H9 (cell line): ENCODE data around the gene ANP32D. TPM values are rescaled to one million over a fixed set of nuclear protein-coding genes. Genes with fewer than 3 reads are reported as not detected.

Experiments
- DNase-seq: peaks from one replicate; pipeline ENCODE4 v3.0.0-alpha.2; 2017
- H2AFZ ChIP-seq: one replicate; pipeline ENCODE4 v1.6.1; 2013; ENCODE audit warnings: mild to moderate bottlenecking, low read length, control low read depth, moderate library complexity
- H2AK5ac ChIP-seq: 2 replicates; pipeline ENCODE4 v1.6.1; 2013; ENCODE audit warnings: low read length, control low read depth, mixed read lengths; ENCODE audit not compliant: insufficient read length
- H2BK120ac ChIP-seq: one replicate; pipeline ENCODE4 v1.6.1; 2013; ENCODE audit warnings: low read depth, mild to moderate bottlenecking, low read length, control low read depth, inconsistent platforms; ENCODE audit not compliant: poor library complexity, severe bottlenecking
- H2BK12ac ChIP-seq: 2 replicates; pipeline ENCODE4 v1.6.1; 2013; ENCODE audit warnings: low read length, control low read depth, mixed read lengths, low read depth; ENCODE audit not compliant: insufficient read length
- H2BK15ac ChIP-seq: 2 replicates; pipeline ENCODE4 v1.6.1; 2013; ENCODE audit warnings: low read depth, low read length, control low read depth
- H2BK20ac ChIP-seq: one replicate; pipeline ENCODE4 v1.6.1; 2013; ENCODE audit warnings: low read depth, mild to moderate bottlenecking, low read length, control low read depth, inconsistent platforms; ENCODE audit not compliant: poor library complexity, severe bottlenecking
- H2BK5ac ChIP-seq: 2 replicates; pipeline ENCODE4 v1.6.1; 2013; ENCODE audit warnings: low read length, control low read depth, mixed read lengths; ENCODE audit not compliant: insufficient read length
- H3K14ac ChIP-seq: 2 replicates; pipeline ENCODE4 v1.6.1; 2013; ENCODE audit warnings: low read length, control low read depth; ENCODE audit not compliant: insufficient read depth
- H3K18ac ChIP-seq: 2 replicates; pipeline ENCODE4 v1.6.1; 2013; ENCODE audit warnings: low read depth, mild to moderate bottlenecking, mixed read lengths, low read length, control low read depth; ENCODE audit not compliant: insufficient read length
- H3K23ac ChIP-seq: 2 replicates; pipeline ENCODE4 v1.6.1; 2013; ENCODE audit warnings: low read length, control low read depth, mixed read lengths, low read depth; ENCODE audit not compliant: insufficient read length
- H3K23me2 ChIP-seq: 2 replicates; pipeline ENCODE4 v1.6.1; 2013; ENCODE audit warnings: low read depth, mild to moderate bottlenecking, mixed read lengths, low read length, control low read depth; ENCODE audit not compliant: insufficient read length, poor library complexity, severe bottlenecking
- H3K27ac ChIP-seq: 2 replicates; pipeline ENCODE4 v1.5.1; 2013; ENCODE audit warnings: low read length, control low read depth, mixed read lengths, low read depth; ENCODE audit not compliant: insufficient read length
- H3K27me3 ChIP-seq: 2 replicates; pipeline ENCODE4 v1.6.1; 2013; ENCODE audit warnings: low read length, control low read depth, inconsistent platforms; ENCODE audit not compliant: insufficient read depth
- H3K4ac ChIP-seq: 2 replicates; pipeline ENCODE4 v1.6.1; 2013; ENCODE audit warnings: low read depth, mild to moderate bottlenecking, control low read depth, inconsistent platforms, low read length, moderate library complexity
- H3K4me1 ChIP-seq: 2 replicates; pipeline ENCODE4 v1.6.1; 2013; ENCODE audit warnings: low read length, control low read depth, inconsistent platforms; ENCODE audit not compliant: insufficient read depth
- H3K4me2 ChIP-seq: 2 replicates; pipeline ENCODE4 v1.6.1; 2013; ENCODE audit warnings: low read length, control low read depth, mixed read lengths; ENCODE audit not compliant: insufficient read length, insufficient read depth
- H3K56ac ChIP-seq: 2 replicates; pipeline ENCODE4 v1.6.1; 2013; ENCODE audit warnings: low read depth, mild to moderate bottlenecking, mixed read lengths, low read length, control low read depth; ENCODE audit not compliant: insufficient read length
- H3K79me1 ChIP-seq: 2 replicates; pipeline ENCODE4 v1.6.1; 2013; ENCODE audit warnings: low read depth, mild to moderate bottlenecking, moderate library complexity, low read length, control low read depth, inconsistent platforms; ENCODE audit not compliant: insufficient read depth, poor library complexity, severe bottlenecking
- H3K79me2 ChIP-seq: 2 replicates; pipeline ENCODE4 v1.6.1; 2013; ENCODE audit warnings: low read length, control low read depth, inconsistent platforms; ENCODE audit not compliant: insufficient read depth
- H3K9ac ChIP-seq: 2 replicates; pipeline ENCODE4 v1.6.1; 2013; ENCODE audit warnings: low read length, control low read depth, mixed read lengths; ENCODE audit not compliant: insufficient read length; ENCODE audit errors: extremely low read depth
- H3K9me3 ChIP-seq: one replicate; pipeline ENCODE4 v1.6.1; 2013; ENCODE audit warnings: low read depth, low read length, inconsistent platforms; ENCODE audit not compliant: control insufficient read depth
- H3T11ph ChIP-seq: one replicate; pipeline ENCODE4 v1.6.1; 2013; ENCODE audit warnings: mild to moderate bottlenecking, low read length, control low read depth, inconsistent platforms
- H4K20me1 ChIP-seq: one replicate; pipeline ENCODE4 v1.6.1; 2013; ENCODE audit not compliant: control insufficient read depth, insufficient read length, insufficient read depth
- H4K5ac ChIP-seq: 2 replicates; pipeline ENCODE4 v1.6.1; 2013; ENCODE audit warnings: low read depth, mild to moderate bottlenecking, mixed read lengths, low read length, control low read depth; ENCODE audit not compliant: insufficient read length
- H4K8ac ChIP-seq: replicated peaks from 2 replicates; pipeline ENCODE4 v1.6.1; 2013; ENCODE audit warnings: low read length, control low read depth, mixed read lengths, low read depth; ENCODE audit not compliant: insufficient read length
- H4K91ac ChIP-seq: 2 replicates; pipeline ENCODE4 v1.6.1; 2013; ENCODE audit warnings: low read depth, mild to moderate bottlenecking, moderate library complexity, mixed read lengths, low read length, control low read depth; ENCODE audit not compliant: insufficient read length
- H3K27ac Mint-ChIP-seq, 3 experiments: 2 replicates in 2 of 3; 3 replicates in 1 of 3; pipeline ENCODE4 v1.8.0; 2020 to 2021; ENCODE audit warnings: mixed read lengths in 3 of 3, mild to moderate bottlenecking in 1 of 3, moderate library complexity in 1 of 3
- H3K27me3 Mint-ChIP-seq: 2 replicates; pipeline ENCODE4 v1.8.0; 2021; ENCODE audit warnings: low read depth, mild to moderate bottlenecking, moderate library complexity, mixed read lengths
- H3K36me3 Mint-ChIP-seq, 3 experiments: 2 replicates in 2 of 3; 3 replicates in 1 of 3; pipeline ENCODE4 v1.8.0; 2020 to 2021; ENCODE audit warnings: low read depth in 3 of 3, mixed read lengths in 3 of 3; ENCODE audit not compliant: insufficient read depth in 1 of 3
- H3K4me1 Mint-ChIP-seq, 2 experiments: 2 replicates each; pipeline ENCODE4 v1.8.0; 2020; ENCODE audit warnings: mixed read lengths in 2 of 2
- H3K4me3 Mint-ChIP-seq, 2 experiments: 2 replicates in 1 of 2; 3 replicates in 1 of 2; pipeline ENCODE4 v1.8.0; 2020 to 2021; ENCODE audit warnings: mild to moderate bottlenecking in 2 of 2, mixed read lengths in 2 of 2, moderate library complexity in 1 of 2
- H3K9me3 Mint-ChIP-seq, 2 experiments: 2 replicates in 1 of 2; 3 replicates in 1 of 2; pipeline ENCODE4 v1.8.0; 2020; ENCODE audit warnings: mild to moderate bottlenecking in 2 of 2, mixed read lengths in 2 of 2, moderate library complexity in 1 of 2
- WGBS: extraction: QIAGEN DNeasy Blood & Tissue Kit; methylation state at CpG from one replicate; pipeline ENCODE4 v1.1.7; 2013; ENCODE audit warnings: missing lambda C conversion rate, low lambda C conversion rate, mixed read lengths; ENCODE audit not compliant: insufficient read length; ENCODE audit errors: extremely low coverage; 5-methylcytosine and 5-hydroxymethylcytosine counted together
- total RNA-seq: library from RNA; stranded (reverse); gene quantifications from 2 replicates; pipeline ENCODE4 v1.2.1, GENCODE V29; 2021
- TF ChIP-seq, protein P1 (sequence below): fragments of 200-600 bp; sonication (generic); conservative IDR thresholded peaks from 3 replicates; pipeline ENCODE4 v1.8.0; 2021; ENCODE audit warnings: antibody characterized with exemption, mild to moderate bottlenecking

ANP32D gene
- total RNA-seq, 1 experiment from 2014 or later, result not detected

GRCh38 chr12:48446161-48446776 is 26.1 kb upstream of the ANP32D start:
- Histone ChIP-seq H3K79me2 (no peaks in the 10 kb centered on the region), H4K20me1 (no peaks in the 10 kb centered on the region), H2AK5ac (no peak overlapping the region), H3K56ac (no peak overlapping the region), H2BK15ac (no peak overlapping the region), H3K18ac (no peak overlapping the region), H3K27me3 (no peaks in the 10 kb centered on the region), H3T11ph (no peak overlapping the region), H3K4me1 (no peaks in the 10 kb centered on the region; the same call in 1 of the 2 replicates), H4K91ac (no peak overlapping the region), H3K79me1 (no peaks in the 10 kb centered on the region), H2BK5ac (no peak overlapping the region), H3K23me2 (no peaks in the 10 kb centered on the region), H2BK12ac (no peak overlapping the region), H3K4me2 (no peak overlapping the region), H3K23ac (no peak overlapping the region), H4K5ac (no peak overlapping the region), H2AFZ (no peak overlapping the region), H3K9me3 (no peaks in the 10 kb centered on the region), H4K8ac (no peak overlapping the region), H3K9ac (no peak overlapping the region), H3K27ac (no peak overlapping the region), H2BK120ac (no peak overlapping the region), H3K14ac (no peak overlapping the region), H3K4ac (no peak overlapping the region), H2BK20ac (no peak overlapping the region)
- H3K27me3 Mint-ChIP-seq, result peaks cover 9% of the 10 kb centered on the region
- peaks cover 0 to 9% (median 2%) of the 10 kb centered on the region in 3 experiments; a peak in 4 of 7 replicates for H3K36me3 Mint-ChIP-seq
- H3K4me3 Mint-ChIP-seq, result no peak overlapping the region
- TF ChIP-seq, protein P1, sequence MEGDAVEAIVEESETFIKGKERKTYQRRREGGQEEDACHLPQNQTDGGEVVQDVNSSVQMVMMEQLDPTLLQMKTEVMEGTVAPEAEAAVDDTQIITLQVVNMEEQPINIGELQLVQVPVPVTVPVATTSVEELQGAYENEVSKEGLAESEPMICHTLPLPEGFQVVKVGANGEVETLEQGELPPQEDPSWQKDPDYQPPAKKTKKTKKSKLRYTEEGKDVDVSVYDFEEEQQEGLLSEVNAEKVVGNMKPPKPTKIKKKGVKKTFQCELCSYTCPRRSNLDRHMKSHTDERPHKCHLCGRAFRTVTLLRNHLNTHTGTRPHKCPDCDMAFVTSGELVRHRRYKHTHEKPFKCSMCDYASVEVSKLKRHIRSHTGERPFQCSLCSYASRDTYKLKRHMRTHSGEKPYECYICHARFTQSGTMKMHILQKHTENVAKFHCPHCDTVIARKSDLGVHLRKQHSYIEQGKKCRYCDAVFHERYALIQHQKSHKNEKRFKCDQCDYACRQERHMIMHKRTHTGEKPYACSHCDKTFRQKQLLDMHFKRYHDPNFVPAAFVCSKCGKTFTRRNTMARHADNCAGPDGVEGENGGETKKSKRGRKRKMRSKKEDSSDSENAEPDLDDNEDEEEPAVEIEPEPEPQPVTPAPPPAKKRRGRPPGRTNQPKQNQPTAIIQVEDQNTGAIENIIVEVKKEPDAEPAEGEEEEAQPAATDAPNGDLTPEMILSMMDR, result no peak
- peaks cover 7 to 31% of the 10 kb centered on the region in 2 experiments; a peak in 3 of 4 replicates for H3K4me1 Mint-ChIP-seq
- DNase-seq, result no peak
- H3K9me3 Mint-ChIP-seq, result peaks cover 8 to 77% of the 10 kb centered on the region in 2 experiments; a peak in 4 of 5 replicates
- H3K27ac Mint-ChIP-seq, result no peak overlapping the region
- WGBS, result no CpG with 5 or more reads among the region's 4 CpGs
